ENCODE results near the gene PDGFD.

Gene PDGFD

GRCh38 chr11:103907548-103908455, 256.1 kb downstream of the PDGFD start:
- DNase-seq = no peak
- H3K27ac Mint-ChIP-seq = no peak overlapping the region

GRCh38 chr11:103907136-103907535, 256.8 kb downstream of the PDGFD start:
- Mint-ChIP-seq H3K4me3 (no peak overlapping the region), H3K4me1 (ENCODE audit: low read depth) (no peaks in the 10 kb centered on the region), H3K27ac (no peak overlapping the region), H3K27me3 (no peaks in the 10 kb centered on the region), H3K36me3 (ENCODE audit: low read depth) (no peaks in the 10 kb centered on the region), H3K9me3 (peaks cover 4% of the 10 kb centered on the region)
- DNase-seq = no peak

More at GRCh38 chr11:103907548-103908455, 256.1 kb downstream of the PDGFD start:
- no peak overlapping the region for H3K4me3 Mint-ChIP-seq
- peaks cover 4% of the 10 kb centered on the region for H3K9me3 Mint-ChIP-seq
- no peaks in the 10 kb centered on the region for H3K27me3 Mint-ChIP-seq
- no peaks in the 10 kb centered on the region for H3K36me3 Mint-ChIP-seq (ENCODE audit: low read depth)
- no peaks in the 10 kb centered on the region for H3K4me1 Mint-ChIP-seq (ENCODE audit: low read depth)

- no peaks in the 10 kb centered on the region for H3K4me1 Mint-ChIP-seq (ENCODE audit: low read depth)
- no peak overlapping the region for H3K27ac Mint-ChIP-seq
- H3K36me3 Mint-ChIP-seq (ENCODE audit: low read depth) = no peaks in the 10 kb centered on the region
- no peak overlapping the region for H3K4me3 Mint-ChIP-seq
- DNase-seq = no peak
- H3K9me3 Mint-ChIP-seq = peaks cover 2% of the 10 kb centered on the region
- no peaks in the 10 kb centered on the region for H3K27me3 Mint-ChIP-seq
These were observed 257.6 kb downstream of the PDGFD start for GRCh38 chr11:103906291-103906867.

GRCh38 chr11:103904324-103904667, 259.7 kb downstream of the PDGFD start:
- Mint-ChIP-seq H3K27me3 (no peaks in the 10 kb centered on the region), H3K27ac (no peak overlapping the region), H3K36me3 (ENCODE audit: low read depth) (no peaks in the 10 kb centered on the region), H3K4me3 (no peak overlapping the region), H3K9me3 (no peaks in the 10 kb centered on the region), H3K4me1 (ENCODE audit: low read depth) (no peaks in the 10 kb centered on the region)
- no peak for DNase-seq

- no peak overlapping the region for H3K4me3 Mint-ChIP-seq
- DNase-seq = no peak
- no peaks in the 10 kb centered on the region for H3K9me3 Mint-ChIP-seq
- no peaks in the 10 kb centered on the region for H3K4me1 Mint-ChIP-seq (ENCODE audit: low read depth)
- no peaks in the 10 kb centered on the region for H3K36me3 Mint-ChIP-seq (ENCODE audit: low read depth)
- H3K27me3 Mint-ChIP-seq = no peaks in the 10 kb centered on the region
- H3K27ac Mint-ChIP-seq = no peak overlapping the region
These were observed 260.2 kb downstream of the PDGFD start for GRCh38 chr11:103903621-103904323.

GRCh38 chr11:103902994-103903393, 261.0 kb downstream of the PDGFD start:
- no peaks in the 10 kb centered on the region for H3K27me3 Mint-ChIP-seq

GRCh38 chr11:103901656-103902055, 262.3 kb downstream of the PDGFD start:
- Mint-ChIP-seq H3K9me3 (no peaks in the 10 kb centered on the region), H3K27ac (no peak overlapping the region), H3K4me1 (ENCODE audit: low read depth) (no peaks in the 10 kb centered on the region), H3K4me3 (no peak overlapping the region), H3K27me3 (no peaks in the 10 kb centered on the region), H3K36me3 (ENCODE audit: low read depth) (no peaks in the 10 kb centered on the region)
- DNase-seq = no peak

More at GRCh38 chr11:103902994-103903393, 261.0 kb downstream of the PDGFD start:
- H3K4me3 Mint-ChIP-seq = no peak overlapping the region
- no peak overlapping the region for H3K27ac Mint-ChIP-seq
- H3K36me3 Mint-ChIP-seq (ENCODE audit: low read depth) = no peaks in the 10 kb centered on the region
- no peaks in the 10 kb centered on the region for H3K4me1 Mint-ChIP-seq (ENCODE audit: low read depth)
- DNase-seq = no peak
- no peaks in the 10 kb centered on the region for H3K9me3 Mint-ChIP-seq

- Mint-ChIP-seq H3K36me3 (ENCODE audit: low read depth) (no peaks in the 10 kb centered on the region), H3K9me3 (no peaks in the 10 kb centered on the region), H3K4me3 (no peak overlapping the region)
These were observed 265.2 kb downstream of the PDGFD start for GRCh38 chr11:103898577-103899336.

GRCh38 chr11:103898065-103898464, 265.9 kb downstream of the PDGFD start:
- Mint-ChIP-seq H3K27ac (no peak overlapping the region), H3K27me3 (no peaks in the 10 kb centered on the region), H3K36me3 (ENCODE audit: low read depth) (no peaks in the 10 kb centered on the region), H3K4me3 (no peak overlapping the region), H3K9me3 (no peaks in the 10 kb centered on the region), H3K4me1 (ENCODE audit: low read depth) (no peaks in the 10 kb centered on the region)
- DNase-seq = no peak

More at GRCh38 chr11:103898577-103899336, 265.2 kb downstream of the PDGFD start:
- H3K27me3 Mint-ChIP-seq = no peaks in the 10 kb centered on the region
- no peak for DNase-seq
- no peaks in the 10 kb centered on the region for H3K4me1 Mint-ChIP-seq (ENCODE audit: low read depth)
- H3K27ac Mint-ChIP-seq = no peak overlapping the region

- H3K36me3 Mint-ChIP-seq (ENCODE audit: low read depth) = no peaks in the 10 kb centered on the region
- no peaks in the 10 kb centered on the region for H3K27me3 Mint-ChIP-seq
- H3K27ac Mint-ChIP-seq = no peak overlapping the region
- no peaks in the 10 kb centered on the region for H3K4me1 Mint-ChIP-seq (ENCODE audit: low read depth)
- DNase-seq = no peak
- H3K4me3 Mint-ChIP-seq = no peak overlapping the region
- H3K9me3 Mint-ChIP-seq = no peaks in the 10 kb centered on the region
These were observed 266.6 kb downstream of the PDGFD start for GRCh38 chr11:103897160-103897936.

- peaks cover 6% of the 10 kb centered on the region for H3K9me3 Mint-ChIP-seq
- DNase-seq = no peak
- H3K4me3 Mint-ChIP-seq = no peak overlapping the region
- H3K36me3 Mint-ChIP-seq (ENCODE audit: low read depth) = no peaks in the 10 kb centered on the region
- no peak overlapping the region for H3K27ac Mint-ChIP-seq
- H3K4me1 Mint-ChIP-seq (ENCODE audit: low read depth) = no peaks in the 10 kb centered on the region
- no peaks in the 10 kb centered on the region for H3K27me3 Mint-ChIP-seq
These were observed 268.8 kb downstream of the PDGFD start for GRCh38 chr11:103895106-103895505.

- no peak overlapping the region for H3K4me3 Mint-ChIP-seq
- no peaks in the 10 kb centered on the region for H3K4me1 Mint-ChIP-seq (ENCODE audit: low read depth)
- DNase-seq = no peak
- peaks cover 6% of the 10 kb centered on the region for H3K9me3 Mint-ChIP-seq
- H3K36me3 Mint-ChIP-seq (ENCODE audit: low read depth) = no peaks in the 10 kb centered on the region
- no peaks in the 10 kb centered on the region for H3K27me3 Mint-ChIP-seq
- H3K27ac Mint-ChIP-seq = no peak overlapping the region
These were observed 269.3 kb downstream of the PDGFD start for GRCh38 chr11:103894673-103895072.

GRCh38 chr11:103894034-103894433, 269.9 kb downstream of the PDGFD start:
- no peaks in the 10 kb centered on the region for H3K4me1 Mint-ChIP-seq (ENCODE audit: low read depth)
- no peak overlapping the region for H3K27ac Mint-ChIP-seq
- no peaks in the 10 kb centered on the region for H3K36me3 Mint-ChIP-seq (ENCODE audit: low read depth)
- no peak for DNase-seq
- peaks cover 8% of the 10 kb centered on the region for H3K9me3 Mint-ChIP-seq
- H3K27me3 Mint-ChIP-seq = no peaks in the 10 kb centered on the region
- H3K4me3 Mint-ChIP-seq = no peak overlapping the region

GRCh38 chr11:103893371-103893770, 270.6 kb downstream of the PDGFD start:
- Mint-ChIP-seq H3K36me3 (ENCODE audit: low read depth) (no peaks in the 10 kb centered on the region), H3K9me3 (peaks cover 11% of the 10 kb centered on the region), H3K27me3 (no peaks in the 10 kb centered on the region), H3K4me1 (ENCODE audit: low read depth) (no peaks in the 10 kb centered on the region), H3K4me3 (no peak overlapping the region), H3K27ac (no peak overlapping the region)
- DNase-seq = no peak

Data from activated T-cell treated with anti-CD3 and anti-CD28 coated beads, Interleukin-2, amount 50 U/mL, for 24 hours (primary cell).